Head of caudate nucleus (tissue), 42 donors: Measurements from ENCODE around the gene ITSN1.

ENCODE experiments used
- DNase-seq, 42 donors: peaks; one replicate each; pipeline versions ENCODE4 v3.0.0 to v3.0.0-alpha.2; 2020 to 2021; ENCODE audit warnings: mixed read lengths in 7 of 42
- intact Hi-C: fragments of 100-400 bp; cut with DNase I; formaldehyde crosslinking; loops from one replicate; pipeline ENCODE4 v1.15.0; 2022

ITSN1 gene

GRCh38 chr21:33947451-33948095 lies 305.3 kb downstream of the ITSN1 start:
- DNase-seq: peak; percentile 49 to 95 (median 79)
- intact Hi-C loops: loop anchor here (10.0 kb wide), 2 partner anchors 127 to 257 kb away; partner anchors contain the start of genes MRPS6 and SLC5A3

GRCh38 chr21:33948096-33948950 lies 306.0 kb downstream of the ITSN1 start:
- intact Hi-C loops: loop anchor here (10.0 kb wide), 2 partner anchors 126 to 256 kb away; partner anchors contain the start of genes MRPS6 and SLC5A3
- peak; percentile 54 to 94 (median 82) for DNase-seq

- intact Hi-C loops: loop anchor here (10.0 kb wide), 2 partner anchors 126 to 256 kb away; partner anchors contain the start of genes MRPS6 and SLC5A3
- DNase-seq: peak in 1 of 42 donors; percentile 42
Observed at GRCh38 chr21:33948951-33949444, 306.7 kb downstream of the ITSN1 start.
